NCI-H2196 treated with DMSO at 0.1 percent for 48 hours (cell line): Measurements from ENCODE around the gene STRN4.

Experiments
- DNase-seq: peaks from one replicate; lab custom pipeline; 2025; ENCODE audit not compliant: unreplicated experiment; lab: John Stamatoyannopoulos, UW

The STRN4 gene

GRCh38 chr19:46725859-46726393, 20.3 kb downstream of the STRN4 start:
- no peak for DNase-seq

- DNase-seq: no peak
These were observed 21.0 kb downstream of the STRN4 start for GRCh38 chr19:46725036-46725820.

- no peak for DNase-seq
These were observed 21.8 kb downstream of the STRN4 start for GRCh38 chr19:46724468-46724867.

GRCh38 chr19:46723471-46723870, 22.8 kb downstream of the STRN4 start:
- no peak for DNase-seq

- no peak for DNase-seq
These were observed 23.2 kb downstream of the STRN4 start for GRCh38 chr19:46723023-46723461.

GRCh38 chr19:46722421-46723022, 23.7 kb downstream of the STRN4 start:
- no peak for DNase-seq

GRCh38 chr19:46722004-46722380, 24.3 kb downstream of the STRN4 start:
- DNase-seq: no peak

DNA sequence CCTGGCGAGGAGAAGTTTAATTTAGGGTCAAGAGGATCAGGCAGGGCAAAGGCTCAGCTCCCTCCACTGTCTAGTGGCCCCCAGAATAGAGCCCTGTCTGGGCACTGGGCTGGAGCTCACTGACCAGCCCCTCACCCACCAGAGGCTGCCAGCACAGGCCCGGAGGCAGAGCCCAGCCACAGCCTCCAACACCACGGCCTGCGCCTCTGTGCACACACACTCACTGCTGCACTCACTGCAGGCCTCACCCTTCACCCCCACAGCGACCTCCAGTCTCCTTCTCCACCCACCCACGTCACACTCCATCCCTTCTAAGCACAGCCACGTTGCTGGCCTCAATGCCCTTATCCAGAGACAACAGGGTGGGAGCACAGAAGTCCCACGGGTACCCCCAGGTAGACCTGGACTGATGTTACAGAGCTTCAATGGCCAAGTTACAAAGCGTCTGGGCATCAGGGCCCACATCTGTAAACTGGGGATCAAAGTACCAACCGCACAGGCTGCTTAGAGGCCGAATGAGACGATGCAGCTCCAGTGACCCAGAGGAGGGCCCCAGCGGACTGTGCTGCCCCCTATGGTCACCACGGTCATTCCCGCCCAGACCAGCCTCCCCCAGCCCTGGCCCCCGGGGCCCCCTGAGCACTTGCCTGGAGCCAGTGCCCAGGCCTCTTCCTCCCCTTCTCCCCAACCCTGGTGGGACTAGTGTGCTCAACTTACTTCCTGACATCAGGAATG, 24.8 kb downstream of the STRN4 start:
- DNase-seq: no peak

- no peak for DNase-seq
These were observed 25.6 kb downstream of the STRN4 start for GRCh38 chr19:46720503-46721239.

- DNase-seq: no peak
These were observed 26.4 kb downstream of the STRN4 start for GRCh38 chr19:46719629-46720502.

- no peak for DNase-seq
These were observed 27.2 kb downstream of the STRN4 start for GRCh38 chr19:46718934-46719622.

- no peak for DNase-seq
These were observed 27.9 kb downstream of the STRN4 start for GRCh38 chr19:46718157-46718933.

DNA sequence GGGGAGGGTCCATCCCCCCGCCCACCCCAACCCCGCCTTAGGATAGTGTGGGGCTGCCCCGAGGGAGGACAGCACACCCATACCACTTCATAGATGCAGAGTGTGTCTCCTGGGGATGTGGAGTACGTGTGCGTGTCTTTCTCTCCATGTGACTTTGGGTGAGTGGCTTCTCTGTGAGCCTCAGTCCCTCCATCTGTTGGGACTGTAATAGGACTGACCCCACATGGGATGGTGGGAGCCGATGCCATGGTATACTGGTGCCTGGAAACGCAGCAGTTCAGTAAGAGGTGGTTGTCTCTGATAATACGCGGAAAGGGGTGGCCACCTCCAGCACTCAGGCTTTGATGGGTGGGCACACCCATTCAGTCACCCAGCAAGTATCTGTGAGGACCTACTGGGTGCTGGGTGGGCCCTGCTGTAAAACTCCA, 28.5 kb downstream of the STRN4 start:
- no peak for DNase-seq

- DNase-seq: peak; percentile 26
These were observed 29.1 kb downstream of the STRN4 start, which contains the start of gene PRKD2 for GRCh38 chr19:46717034-46717715. Gene PRKD2 (minus strand): TSS chr19:46717114. CDS start chr19:46716370, 744 bp downstream.

GRCh38 chr19:46716672-46717033, 29.6 kb downstream of the STRN4 start:
- no peak for DNase-seq

DNA sequence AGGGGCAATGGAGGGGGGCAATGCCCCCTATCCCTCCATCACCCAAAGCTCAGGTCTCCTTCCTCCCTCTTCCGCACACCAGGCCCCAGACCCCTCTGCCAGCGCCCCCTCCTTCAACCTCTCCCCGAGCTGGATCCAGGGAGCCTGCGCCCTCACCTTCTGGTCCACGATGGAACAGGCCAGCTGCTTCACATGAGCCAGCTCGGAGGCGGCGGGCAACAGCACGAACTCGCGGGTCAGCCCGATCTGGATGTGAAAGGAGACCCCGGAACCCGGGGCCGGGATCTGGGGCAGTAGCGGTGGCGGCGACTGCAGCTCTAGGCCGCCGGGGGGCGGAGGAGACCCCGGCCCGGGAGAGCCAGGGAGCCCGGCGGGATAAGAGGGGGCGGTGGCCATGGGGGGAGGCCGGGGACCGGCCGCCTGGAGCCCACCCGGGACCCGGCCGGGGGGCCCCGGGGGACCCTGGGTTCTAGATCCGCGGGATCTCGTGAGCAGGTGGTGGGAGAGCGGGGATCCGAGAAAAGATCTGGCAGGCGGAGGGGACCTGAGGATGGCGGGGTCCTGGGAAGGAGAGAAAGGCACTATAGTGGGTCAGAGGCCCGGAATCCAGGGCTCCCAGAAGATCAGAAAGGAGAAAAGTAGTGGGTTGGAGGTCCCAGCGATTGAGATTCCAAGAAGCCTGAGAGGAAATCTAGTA, 30.1 kb downstream of the STRN4 start:
- no peak for DNase-seq

DNA sequence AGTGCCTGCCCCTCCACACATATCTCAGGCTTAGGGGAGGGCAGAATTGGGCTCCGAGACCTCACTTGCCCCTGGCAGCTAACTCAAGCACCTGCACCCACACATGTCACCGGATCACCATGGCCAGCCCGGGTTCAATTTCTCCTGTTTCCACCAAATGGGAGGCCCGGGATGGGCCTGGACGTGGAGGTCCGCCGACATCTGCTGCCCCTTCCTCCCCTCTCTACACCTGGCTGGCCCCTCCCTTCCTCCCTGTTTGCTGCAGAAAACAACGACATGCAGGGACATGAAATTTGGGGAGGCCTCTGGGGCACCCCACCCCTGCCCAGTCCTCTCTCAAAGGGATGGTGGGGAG, 30.7 kb downstream of the STRN4 start:
- no peak for DNase-seq
